GM04504 (cell line): Measurements from ENCODE around the gene NOTCH1.

Experiments
- DNase-seq: peaks from one replicate; pipeline ENCODE4 v3.0.0-alpha.2; 2012; ENCODE audit warnings: low read depth

The NOTCH1 gene

DNA sequence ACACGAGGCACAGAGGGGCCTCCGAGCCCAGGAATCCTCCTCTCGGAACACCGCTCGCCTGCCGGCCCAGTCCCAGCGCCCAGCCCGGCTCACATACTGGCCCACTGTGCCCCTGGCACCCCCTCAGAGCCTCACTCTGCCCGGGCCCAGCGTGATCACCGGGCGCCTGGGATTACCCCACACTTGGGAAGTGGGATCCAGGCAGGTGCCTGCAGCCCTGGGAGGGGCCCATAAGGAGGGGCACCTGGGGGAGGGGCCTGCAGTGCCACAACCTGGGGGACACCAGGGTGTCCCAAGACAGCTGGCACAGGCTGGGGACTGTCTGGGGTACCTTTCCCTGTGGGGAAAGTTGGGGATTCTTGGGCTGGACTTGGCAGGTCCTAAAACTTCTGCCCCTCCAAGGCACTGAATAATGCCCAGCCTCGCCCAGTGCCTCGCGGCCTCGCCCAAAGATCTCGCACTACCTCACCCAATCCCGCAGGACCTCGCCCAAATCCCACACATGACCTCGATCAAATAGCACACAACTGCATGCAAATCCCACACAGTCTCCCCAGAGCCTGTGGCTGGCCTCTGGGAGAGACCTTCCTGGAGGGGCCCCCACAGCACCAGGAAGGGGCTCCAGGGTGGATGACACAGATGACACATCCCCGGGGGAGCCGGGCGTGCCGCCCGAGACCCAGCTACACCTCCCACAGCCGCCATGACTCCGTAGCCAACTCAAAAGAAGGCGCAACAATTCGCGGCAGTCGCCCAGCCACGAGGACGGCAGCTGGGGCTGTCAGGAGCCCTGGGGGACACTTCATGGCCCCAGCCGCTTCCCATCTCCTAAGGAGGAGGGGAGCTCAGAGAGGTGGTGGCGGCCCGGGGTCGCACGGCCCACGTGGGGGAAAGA, 13.7 kb downstream of the NOTCH1 start:
- DNase-seq = no peak

GRCh38 chr9:136531186-136531903, 14.5 kb downstream of the NOTCH1 start:
- DNase-seq = no peak

DNA sequence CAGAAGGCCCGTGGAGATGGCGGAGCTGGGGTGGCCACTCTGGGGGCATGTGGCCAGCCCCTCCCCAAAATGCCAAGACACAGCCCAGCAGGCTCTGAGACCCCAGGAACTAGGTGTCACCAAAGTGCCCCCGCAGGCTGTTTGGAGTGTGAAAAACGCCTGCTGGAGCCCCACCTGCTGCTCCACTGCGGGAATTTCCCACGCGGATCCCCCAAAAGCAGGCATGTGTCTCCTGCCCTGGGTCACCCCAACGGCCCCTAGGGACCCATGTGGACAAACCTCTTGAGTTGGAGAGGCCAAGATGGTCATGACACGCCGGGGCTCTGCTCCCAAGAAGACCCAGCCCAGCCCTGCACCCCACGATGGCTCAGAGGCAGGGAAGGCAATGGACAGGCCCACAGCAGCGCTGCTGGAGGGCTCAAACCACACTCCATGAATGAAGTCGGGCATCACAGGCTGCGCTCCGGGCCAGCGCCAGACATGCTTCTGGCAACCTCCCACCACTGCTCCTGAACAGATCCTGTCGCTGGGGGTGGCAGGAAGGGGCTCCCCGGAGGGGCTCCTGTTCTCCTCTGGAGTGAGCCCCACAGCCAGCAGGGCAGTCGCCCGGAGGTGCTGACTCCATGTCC, 15.3 kb downstream of the NOTCH1 start:
- no peak for DNase-seq

GRCh38 chr9:136529516-136530460, 16.1 kb downstream of the NOTCH1 start:
- DNase-seq = no peak

DNA sequence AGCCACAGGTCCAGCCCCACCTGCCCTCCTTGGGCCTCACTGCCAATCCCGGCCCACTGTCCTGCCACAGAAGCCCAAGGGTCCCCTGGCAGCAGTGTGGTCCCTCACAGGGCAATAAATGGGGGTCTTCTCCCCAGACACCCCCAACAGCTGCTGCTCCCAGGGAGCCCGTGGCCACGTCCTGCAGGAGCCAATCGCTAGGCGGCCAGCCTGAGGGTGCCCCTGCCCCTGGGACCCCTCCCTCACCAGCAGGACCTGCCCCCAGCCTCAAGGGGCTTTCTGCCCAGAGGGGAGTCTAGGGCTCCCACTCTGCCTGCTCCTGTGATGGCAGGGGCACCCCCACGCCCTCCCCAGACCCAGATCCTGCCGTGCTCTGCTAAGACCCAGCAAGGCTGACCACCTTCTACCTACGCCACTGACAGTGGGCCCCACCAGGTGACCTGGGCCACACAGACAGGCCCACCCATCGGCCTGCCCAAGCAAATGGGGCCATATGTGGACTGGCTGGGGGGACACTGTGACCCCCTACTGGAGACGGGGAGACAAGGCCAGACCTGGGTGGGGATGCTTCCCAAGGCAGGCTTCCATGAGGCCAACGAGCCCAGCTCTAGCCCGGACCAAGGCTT, 17.0 kb downstream of the NOTCH1 start:
- DNase-seq = no peak

DNA sequence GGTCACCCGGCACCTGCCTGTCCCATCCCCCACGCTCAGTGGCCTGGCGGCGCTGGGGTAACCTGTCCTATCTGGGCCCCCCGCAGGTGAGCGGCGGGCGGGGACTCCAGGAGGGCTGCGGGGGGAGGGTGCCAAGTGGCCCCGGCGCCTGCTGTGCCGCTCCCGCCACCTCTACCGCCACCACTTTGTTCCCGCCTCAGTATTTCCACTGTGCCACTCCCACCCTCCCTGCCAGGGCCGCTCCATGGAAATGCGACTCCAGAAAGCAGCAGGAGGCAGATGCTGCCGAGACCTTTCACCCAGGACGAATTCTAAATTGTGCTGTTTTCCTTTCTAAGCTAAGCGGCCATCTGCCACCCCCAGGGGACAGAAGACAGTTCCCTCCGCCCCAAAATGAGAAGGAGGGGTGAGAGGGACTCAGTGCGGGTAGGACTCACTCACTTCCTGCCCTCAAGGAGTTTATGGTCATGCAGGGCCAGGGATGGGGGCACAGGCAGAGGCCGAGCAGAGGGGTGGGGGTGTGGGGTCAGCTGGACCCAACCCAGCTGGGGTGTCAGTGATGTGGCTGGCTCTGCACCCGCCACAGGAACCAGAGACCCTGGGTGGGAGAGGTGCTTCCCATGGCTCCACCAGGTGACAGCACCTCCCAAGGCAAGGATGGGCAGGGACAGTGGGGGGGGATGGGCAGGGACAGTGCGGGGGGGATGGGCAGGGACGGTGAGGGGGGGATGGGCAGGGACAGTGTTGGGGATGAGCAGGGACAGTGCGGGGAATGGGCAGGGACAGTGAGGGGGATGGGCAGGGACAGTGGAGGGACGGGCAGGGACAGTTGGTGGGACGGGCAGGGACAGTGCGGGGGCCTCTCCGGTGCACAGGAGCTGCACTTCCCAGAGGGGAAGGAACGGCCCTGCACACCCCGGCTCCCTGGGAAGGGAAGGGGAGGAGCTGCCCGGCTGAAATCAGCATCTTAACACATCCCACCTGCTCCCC, 17.8 kb downstream of the NOTCH1 start:
- DNase-seq = no peak

DNA sequence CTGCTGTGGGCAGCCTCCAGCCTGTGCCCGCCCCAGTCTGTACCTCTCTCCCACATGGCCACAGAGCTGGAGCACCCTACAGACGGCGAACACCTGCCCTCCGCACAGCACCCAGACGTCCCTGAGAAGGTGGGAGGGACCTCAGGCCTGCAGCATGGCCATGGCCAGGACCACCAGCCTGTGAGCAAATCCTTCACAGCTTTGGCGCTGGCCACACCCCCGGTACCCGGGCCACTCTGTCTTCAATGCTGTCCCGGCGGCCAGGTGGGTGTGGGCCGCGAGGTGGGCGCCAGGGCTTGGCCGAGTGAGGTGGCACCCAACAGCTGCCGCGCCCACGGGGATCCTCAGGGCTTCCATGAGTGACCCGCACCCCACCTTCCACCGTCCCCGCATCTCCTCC, 18.7 kb downstream of the NOTCH1 start:
- DNase-seq = no peak

GRCh38 chr9:136526625-136527066, 19.2 kb downstream of the NOTCH1 start:
- no peak for DNase-seq

- DNase-seq = no peak
Measured at GRCh38 chr9:136525841-136526499, 19.9 kb downstream of the NOTCH1 start.

GRCh38 chr9:136525207-136525606, 20.6 kb downstream of the NOTCH1 start:
- DNase-seq = no peak

- DNase-seq = no peak
Measured at GRCh38 chr9:136522314-136523237, 23.3 kb downstream of the NOTCH1 start.

DNA sequence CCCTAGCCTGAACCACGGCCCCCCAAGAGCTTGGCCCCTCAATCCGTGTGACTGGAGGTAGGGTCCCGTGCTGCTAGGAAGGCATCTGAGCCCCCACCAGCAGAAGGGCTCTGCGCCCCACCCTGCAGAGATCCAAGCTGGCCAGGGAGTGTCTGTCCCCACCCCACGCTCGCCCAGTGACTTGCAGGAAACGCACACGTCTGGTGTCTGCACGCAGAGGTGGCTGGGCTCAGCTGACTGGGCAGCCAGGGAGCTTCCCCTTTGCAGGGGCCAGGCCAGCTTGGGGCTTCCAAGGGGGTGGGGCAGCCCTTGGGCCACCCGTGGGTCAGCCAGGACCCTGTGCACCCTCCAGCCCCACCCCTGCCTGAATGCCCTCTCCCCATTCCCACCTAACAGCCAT, 24.3 kb downstream of the NOTCH1 start:
- DNase-seq = no peak

DNA sequence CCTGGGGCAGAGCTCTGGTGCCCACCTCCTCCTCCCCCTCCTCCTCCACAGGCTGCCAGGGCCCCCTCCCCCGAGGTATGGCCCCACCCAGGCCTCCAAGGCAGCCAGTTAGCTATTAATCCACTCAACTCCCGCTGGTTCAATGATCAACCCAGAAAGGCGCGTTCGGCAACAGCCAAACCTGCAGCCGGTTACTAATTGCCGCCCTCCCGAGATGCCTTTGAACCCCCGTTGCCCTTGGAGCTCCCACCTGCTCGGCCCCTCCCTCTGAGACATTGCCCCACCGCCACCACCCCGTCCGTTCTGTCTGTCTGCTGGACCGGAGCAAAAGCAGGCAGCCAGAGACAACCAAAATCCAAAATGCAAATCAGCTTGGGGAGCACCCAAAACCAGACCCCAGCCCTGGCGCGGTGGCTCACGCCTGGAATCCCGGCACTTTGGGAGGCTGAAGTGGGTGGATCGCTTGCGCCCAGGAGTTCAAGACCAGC, 25.8 kb downstream of the NOTCH1 start:
- no peak for DNase-seq

DNA sequence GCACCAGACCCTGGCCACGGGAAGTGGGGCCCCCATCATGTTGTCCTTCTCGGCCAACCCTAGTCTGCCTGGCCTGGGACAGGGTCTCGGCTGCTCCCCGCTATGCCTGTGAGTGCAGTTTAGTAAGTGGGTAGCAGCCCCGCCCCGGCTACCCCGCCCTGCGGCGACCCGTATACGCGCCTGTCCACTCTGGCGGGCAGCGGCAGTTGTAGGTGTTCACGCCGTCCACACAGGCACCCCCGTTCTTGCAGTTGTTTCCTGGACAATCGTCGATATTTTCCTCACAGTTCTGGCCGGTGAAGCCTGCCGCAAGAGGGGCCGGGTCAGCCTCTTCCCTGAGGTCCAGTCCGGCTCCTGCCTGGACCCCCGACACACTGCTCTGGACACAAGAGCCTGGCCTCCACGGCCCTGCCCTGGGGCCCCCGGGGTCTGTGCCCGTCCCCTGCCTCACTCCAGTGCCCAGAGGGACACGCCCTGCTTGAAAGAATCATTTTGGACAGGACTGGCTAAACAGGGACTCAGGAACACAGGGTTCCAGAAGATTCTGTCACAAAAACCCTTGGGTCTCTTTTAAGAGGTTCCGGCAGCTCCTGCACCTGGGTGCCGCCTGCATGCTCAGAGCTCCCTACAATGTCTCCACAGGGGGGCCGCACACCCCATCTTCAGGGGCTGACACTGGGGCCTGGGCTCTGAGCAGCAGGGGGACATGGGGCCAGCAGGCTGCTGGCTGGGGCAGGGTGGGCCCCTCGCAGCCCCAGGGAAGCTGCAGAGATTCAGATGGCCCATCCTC, 26.4 kb downstream of the NOTCH1 start:
- no peak for DNase-seq

- no peak for DNase-seq
Measured at GRCh38 chr9:136518623-136519022, 27.2 kb downstream of the NOTCH1 start.

DNA sequence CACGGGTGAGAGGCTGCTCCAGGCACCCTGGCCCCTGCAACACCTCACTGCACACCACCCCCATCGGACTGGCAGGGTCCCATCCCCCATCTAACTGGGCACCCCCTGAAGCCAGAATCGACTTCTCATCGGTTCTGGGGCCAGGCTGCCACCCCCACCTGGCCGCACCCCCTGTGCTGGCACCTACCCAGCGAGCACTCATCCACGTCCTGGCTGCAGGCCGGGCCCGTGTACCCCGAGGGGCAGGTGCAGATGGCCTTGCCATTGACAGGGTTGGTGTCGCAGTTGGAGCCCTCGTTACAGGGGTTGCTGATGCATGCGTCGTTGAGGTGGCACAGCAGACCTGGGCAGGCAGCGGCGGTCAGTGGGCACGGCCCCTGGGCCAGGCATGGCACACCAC, 27.9 kb downstream of the NOTCH1 start:
- DNase-seq = no peak

- DNase-seq = no peak
Measured at GRCh38 chr9:136517012-136517743, 28.7 kb downstream of the NOTCH1 start.
